ENCODE measurements around the gene CENPU. TPM values are rescaled to one million over a fixed set of nuclear protein-coding genes. Genes with fewer than 3 reads are reported as not detected.

CENPU gene
- total and polyA plus RNA-seq, 2 donors (not counting 1 experiment from before 2014, with no cell fraction given) = 1.6 to 2.1 TPM

GRCh38 chr4:184697956-184698355, 35.9 kb downstream of the CENPU start:
- H3K79me2 ChIP-seq (ENCODE audit: control insufficient read depth, insufficient read depth, low read length) = no peaks in the 10 kb centered on the region
- H3K27me3 ChIP-seq (replicated peaks in 1 of 4; ENCODE audit: control extremely low read depth in 1 of 4, control insufficient read depth in 3 of 4, insufficient read depth in 4 of 4, low read length in 3 of 4) = no peaks in the 10 kb centered on the region
- H3K4me1 Mint-ChIP-seq = no peaks in the 10 kb centered on the region
- no peak for ATAC-seq (ENCODE audit: low read depth)
- no peaks in the 10 kb centered on the region for H3K9me3 ChIP-seq (ENCODE audit: control extremely low read depth in 1 of 3, control insufficient read depth in 2 of 3, insufficient read depth in 1 of 3, low read length in 2 of 3)
- H3K9ac ChIP-seq (ENCODE audit: low read length) = no peak overlapping the region
- no peak for DNase-seq
- ChIA-PET CTCF (no interaction called here), POLR2A (no interaction called here)
- no peak overlapping the region for H3K4me3 Mint-ChIP-seq
- H2AFZ ChIP-seq (ENCODE audit: insufficient read depth, low read depth, low read length, poor library complexity, severe bottlenecking) = no peak overlapping the region
- no peak overlapping the region for H3K4me3 ChIP-seq (ENCODE audit: control extremely low read depth in 1 of 5, extremely low read depth in 1 of 5, insufficient read depth in 1 of 5, low read depth in 2 of 5, low read length in 4 of 5)
- H3K9me3 Mint-ChIP-seq (ENCODE audit: insufficient read depth) = no peaks in the 10 kb centered on the region
- H3K4me2 ChIP-seq (replicated peaks; ENCODE audit: low read depth, low read length, poor library complexity, severe bottlenecking) = no peak overlapping the region
- no peaks in the 10 kb centered on the region for H3K27me3 Mint-ChIP-seq
- no peak overlapping the region for H3K27ac Mint-ChIP-seq
- TF ChIP-seq CTCF (IDR thresholded peaks at IDR 0.05) (no peak), EZH2 (IDR thresholded peaks at IDR 0.05; ENCODE audit: borderline replicate concordance, insufficient read depth, low read depth, low read length, poor library complexity, severe bottlenecking) (no peak)
- WGBS (ENCODE audit: insufficient coverage) = 100% methylated on average over 3 of the region's 3 CpGs
- peaks cover 9 to 14% of the 10 kb centered on the region in 2 experiments for H3K36me3 ChIP-seq (replicated peaks in 1 of 2; ENCODE audit: control extremely low read depth in 1 of 2, control insufficient read depth in 1 of 2, extremely low read depth in 1 of 2, insufficient read depth in 2 of 2, low read length in 1 of 2)
- H3K4me1 ChIP-seq (ENCODE audit: control insufficient read depth in 2 of 2, insufficient read depth in 2 of 2, low read length in 2 of 2) = no peaks in the 10 kb centered on the region
- no peaks in the 10 kb centered on the region for H4K20me1 ChIP-seq (ENCODE audit: control insufficient read depth, insufficient read depth, low read length, poor library complexity, severe bottlenecking)
- intact Hi-C loops (cut with micrococcal nuclease) = no loop called here
- no peak overlapping the region for H3K27ac ChIP-seq (ENCODE audit: low read length in 2 of 2)

DNA sequence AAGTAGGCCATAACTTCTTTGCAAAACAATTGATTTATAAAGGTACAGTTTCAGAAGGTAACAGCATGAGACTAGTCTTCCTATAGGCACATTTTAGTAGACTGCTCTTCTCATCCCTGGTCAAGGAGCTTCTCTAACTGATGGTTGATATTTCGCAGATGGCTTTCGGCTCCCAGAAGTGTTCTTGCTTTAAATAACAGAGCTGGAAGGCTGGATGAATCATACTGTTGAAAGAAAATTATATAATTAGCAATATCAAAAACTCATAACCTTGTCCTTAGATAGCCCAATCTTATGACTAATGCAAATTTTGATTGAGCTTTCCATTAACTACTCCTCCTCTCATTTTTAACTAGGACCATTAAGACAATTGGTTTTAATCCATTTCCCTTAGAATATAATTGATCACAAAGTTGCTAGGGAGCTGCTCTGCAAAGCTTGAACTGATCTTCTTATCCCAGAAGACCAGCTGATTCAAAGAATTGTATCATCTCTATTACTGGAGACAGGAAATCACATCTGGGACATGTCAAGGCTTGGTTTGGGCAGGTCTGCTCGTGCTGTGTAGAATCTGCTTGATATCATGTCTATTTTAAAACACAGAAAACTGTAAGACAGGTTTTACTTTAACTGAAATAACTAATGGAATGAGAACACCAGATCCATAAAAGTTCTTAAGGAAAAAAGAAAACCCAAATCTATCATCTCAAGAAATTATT, 38.6 kb downstream of the CENPU start:
- Histone ChIP-seq H3K36me3 (replicated peaks in 1 of 2; ENCODE audit: control extremely low read depth in 1 of 2, control insufficient read depth in 1 of 2, extremely low read depth in 1 of 2, insufficient read depth in 2 of 2, low read length in 1 of 2) (peaks cover 9 to 14% of the 10 kb centered on the region in 2 experiments), H3K4me2 (replicated peaks; ENCODE audit: low read depth, low read length, poor library complexity, severe bottlenecking) (no peak overlapping the region)
- TF ChIP-seq CTCF (IDR thresholded peaks at IDR 0.05) = no peak
- no peak for TF ChIP-seq EZH2 (IDR thresholded peaks at IDR 0.05; ENCODE audit: borderline replicate concordance, insufficient read depth, low read depth, low read length, poor library complexity, severe bottlenecking)

More for the DNA sequence above, 38.6 kb downstream of the CENPU start:
- DNase-seq (no peak), ATAC-seq (ENCODE audit: low read depth) (no peak)
- H3K79me2 ChIP-seq (ENCODE audit: control insufficient read depth, insufficient read depth, low read length) = no peaks in the 10 kb centered on the region
- no peaks in the 10 kb centered on the region for H3K27me3 Mint-ChIP-seq
- H3K4me1 ChIP-seq (ENCODE audit: control insufficient read depth in 2 of 2, insufficient read depth in 2 of 2, low read length in 2 of 2) = no peaks in the 10 kb centered on the region
- H3K27ac ChIP-seq (ENCODE audit: low read length in 2 of 2) = no peak overlapping the region
- no peaks in the 10 kb centered on the region for H3K9me3 Mint-ChIP-seq (ENCODE audit: insufficient read depth)
- ChIA-PET POLR2A (interaction anchor here (0.6 kb wide), 1 partner anchor 16 kb away, joined by 6 read pairs; no protein-coding TSS in a partner anchor), CTCF (interaction anchor here (0.7 kb wide), 1 partner anchor 777 kb away, joined by 3 read pairs; no protein-coding TSS in a partner anchor)
- no peak overlapping the region for H3K4me3 ChIP-seq (ENCODE audit: control extremely low read depth in 1 of 5, extremely low read depth in 1 of 5, insufficient read depth in 1 of 5, low read depth in 2 of 5, low read length in 4 of 5)
- H3K4me3 Mint-ChIP-seq = no peak overlapping the region
- no peaks in the 10 kb centered on the region for H3K27me3 ChIP-seq (replicated peaks in 1 of 4; ENCODE audit: control extremely low read depth in 1 of 4, control insufficient read depth in 3 of 4, insufficient read depth in 4 of 4, low read length in 3 of 4)
- H3K9me3 ChIP-seq (ENCODE audit: control extremely low read depth in 1 of 3, control insufficient read depth in 2 of 3, insufficient read depth in 1 of 3, low read length in 2 of 3) = no peaks in the 10 kb centered on the region
- no peak overlapping the region for H3K27ac Mint-ChIP-seq
- H3K9ac ChIP-seq (ENCODE audit: low read length) = no peak overlapping the region
- H3K4me1 Mint-ChIP-seq = no peaks in the 10 kb centered on the region
- no peak overlapping the region for H2AFZ ChIP-seq (ENCODE audit: insufficient read depth, low read depth, low read length, poor library complexity, severe bottlenecking)
- no peaks in the 10 kb centered on the region for H4K20me1 ChIP-seq (ENCODE audit: control insufficient read depth, insufficient read depth, low read length, poor library complexity, severe bottlenecking)
- intact Hi-C loops (cut with micrococcal nuclease) = no loop called here
- no CpG with 5 or more reads among the region's 3 CpGs for WGBS (ENCODE audit: insufficient coverage)
